Measurements from ENCODE around the gene TMC8.
"Not testable (repeated sequence)": the region's sequence is repeated elsewhere in the genome, so short reads cannot be mapped to it uniquely, and the experiment has no call there.

TMC8 gene

GRCh38 chr17:78154903-78155811 lies 24.6 kb downstream of the TMC8 start:
- no peak for DNase-seq (ENCODE audit: low spot score)

- DNase-seq (ENCODE audit: low spot score), result no peak
These were observed 29.1 kb downstream of the TMC8 start for GRCh38 chr17:78159575-78160158.

GRCh38 chr17:78163881-78164747 lies 33.5 kb downstream of the TMC8 start:
- no peak for DNase-seq (ENCODE audit: low spot score)

- no peak for DNase-seq (ENCODE audit: low spot score)
These were observed 34.4 kb downstream of the TMC8 start for GRCh38 chr17:78164748-78165607.

GRCh38 chr17:78166416-78166815 lies 35.8 kb downstream of the TMC8 start:
- DNase-seq (ENCODE audit: low spot score), result no peak

- peak; percentile 84 for DNase-seq (ENCODE audit: low spot score)
These were observed 37.8 kb downstream of the TMC8 start, which contains the start of gene SYNGR2 for GRCh38 chr17:78168242-78168902. Gene SYNGR2 (plus strand): TSS chr17:78168581. CDS start chr17:78168617, 36 bp downstream.

GRCh38 chr17:78168903-78169793 lies 38.6 kb downstream of the TMC8 start:
- DNase-seq (ENCODE audit: low spot score), result peak; percentile 34

GRCh38 chr17:78170692-78171590 lies 40.4 kb downstream of the TMC8 start:
- no peak for DNase-seq (ENCODE audit: low spot score)

GRCh38 chr17:78171591-78172248 lies 41.1 kb downstream of the TMC8 start:
- DNase-seq (ENCODE audit: low spot score), result not testable (repeated sequence)

- no peak for DNase-seq (ENCODE audit: low spot score)
These were observed 41.9 kb downstream of the TMC8 start for GRCh38 chr17:78172249-78173051.

- DNase-seq (ENCODE audit: low spot score), result peak; percentile 35
These were observed 42.6 kb downstream of the TMC8 start for GRCh38 chr17:78173097-78173715.

GRCh38 chr17:78174346-78174869 lies 43.8 kb downstream of the TMC8 start:
- DNase-seq (ENCODE audit: low spot score), result no peak

GRCh38 chr17:78174870-78175642 lies 44.5 kb downstream of the TMC8 start:
- DNase-seq (ENCODE audit: low spot score), result no peak

GRCh38 chr17:78175643-78175981 lies 45.0 kb downstream of the TMC8 start:
- DNase-seq (ENCODE audit: low spot score), result no peak

- DNase-seq (ENCODE audit: low spot score), result peak; percentile 74
These were observed 46.0 kb downstream of the TMC8 start for GRCh38 chr17:78176548-78177025.

- DNase-seq (ENCODE audit: low spot score), result no peak
These were observed 48.8 kb downstream of the TMC8 start for GRCh38 chr17:78179372-78179771.

Data from CD4-positive, alpha-beta T cell treated with Interleukin-6 at 100 ng/mL for 8 hours (primary cell).